Hepatocyte (in vitro differentiated cells): ENCODE data around the gene ATCAY.
"Not testable (repeated sequence)": the region's sequence is repeated elsewhere in the genome, so short reads cannot be mapped to it uniquely, and the experiment has no call there.

Source experiments
- EZH2 ChIP-seq: fragments of 200-600 bp; sonication (generic); IDR thresholded peaks from 2 replicates; pipeline ENCODE4 v1.6.1; 2016; ENCODE audit warnings: antibody characterized with exemption, mild to moderate bottlenecking, borderline replicate concordance
- TF ChIP-seq, protein P1 (sequence below): fragments of 200-600 bp; sonication (generic); IDR thresholded peaks from 2 replicates; pipeline ENCODE4 v1.5.1; 2016; ENCODE audit warnings: antibody characterized with exemption, mild to moderate bottlenecking; ENCODE audit not compliant: poor library complexity

DNA sequence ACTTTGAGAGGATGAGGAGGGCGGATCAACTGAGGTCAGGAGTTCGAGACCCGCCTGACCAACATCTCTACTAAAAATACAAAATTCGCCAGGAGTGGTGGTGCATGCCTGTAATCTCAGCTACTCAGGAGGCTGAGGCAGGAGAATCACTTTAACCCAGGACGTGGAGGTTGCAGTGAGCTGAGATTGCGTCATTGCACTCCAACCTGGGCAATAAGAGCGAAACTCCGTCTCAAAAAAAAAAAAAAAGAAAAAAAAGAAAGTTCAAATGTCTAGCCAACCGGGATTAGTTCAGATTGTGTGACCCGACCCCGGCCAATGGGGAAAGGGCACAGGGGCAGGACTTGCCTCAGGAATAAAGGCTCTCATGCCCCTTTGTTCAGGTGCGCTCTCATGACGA is 5.8 kb upstream of the ATCAY start:
- not testable (repeated sequence) for TF ChIP-seq EZH2
- TF ChIP-seq, protein P1, sequence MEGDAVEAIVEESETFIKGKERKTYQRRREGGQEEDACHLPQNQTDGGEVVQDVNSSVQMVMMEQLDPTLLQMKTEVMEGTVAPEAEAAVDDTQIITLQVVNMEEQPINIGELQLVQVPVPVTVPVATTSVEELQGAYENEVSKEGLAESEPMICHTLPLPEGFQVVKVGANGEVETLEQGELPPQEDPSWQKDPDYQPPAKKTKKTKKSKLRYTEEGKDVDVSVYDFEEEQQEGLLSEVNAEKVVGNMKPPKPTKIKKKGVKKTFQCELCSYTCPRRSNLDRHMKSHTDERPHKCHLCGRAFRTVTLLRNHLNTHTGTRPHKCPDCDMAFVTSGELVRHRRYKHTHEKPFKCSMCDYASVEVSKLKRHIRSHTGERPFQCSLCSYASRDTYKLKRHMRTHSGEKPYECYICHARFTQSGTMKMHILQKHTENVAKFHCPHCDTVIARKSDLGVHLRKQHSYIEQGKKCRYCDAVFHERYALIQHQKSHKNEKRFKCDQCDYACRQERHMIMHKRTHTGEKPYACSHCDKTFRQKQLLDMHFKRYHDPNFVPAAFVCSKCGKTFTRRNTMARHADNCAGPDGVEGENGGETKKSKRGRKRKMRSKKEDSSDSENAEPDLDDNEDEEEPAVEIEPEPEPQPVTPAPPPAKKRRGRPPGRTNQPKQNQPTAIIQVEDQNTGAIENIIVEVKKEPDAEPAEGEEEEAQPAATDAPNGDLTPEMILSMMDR = not testable (repeated sequence)
